ENCODE results near the gene BAG5.

GRCh38 chr14:103555559-103556337 is 6.7 kb downstream of the BAG5 start:
- TF ChIP-seq CTCF (IDR thresholded peaks at IDR 0.05; ENCODE audit: insufficient read depth, low read length, poor library complexity, severe bottlenecking) (no peak), EZH2phosphoT487 (conservative IDR thresholded peaks at IDR 0.05; ENCODE audit: low read length) (no peak)

Data from SU-DHL-6 (cell line).